Heart left ventricle (tissue), 13 donors: ENCODE data around the gene GNPTG.

Source experiments
- CTCF ChIP-seq, 12 donors: fragments of 200-600 bp; sonication (generic) in 4 of 12; IDR thresholded peaks; one replicate each; pipeline versions ENCODE4 v1.5.0 to v1.8.0; 2018 to 2022; ENCODE audit warnings: antibody characterized with exemption in 12 of 12, mild to moderate bottlenecking in 5 of 12
- POLR2A ChIP-seq, 2 donors: fragments of 450-650 bp; IDR thresholded peaks; one replicate each; pipeline ENCODE4 v1.6.1; 2017; ENCODE audit warnings: antibody characterized with exemption in 2 of 2, mild to moderate bottlenecking in 2 of 2, moderate library complexity in 2 of 2
- donor health status: ischemic (EF 13 %, LVEDD 7.1; RV severe dilation, severe dysfunction).
- donor health status: DM: no; HTN: yes; CAD: no.
- donor health status: DM: no; HTN: no; CAD: no.
- donor health status: ischemic (EF 25% LVEDD 6.9; RV normal size, moderate dysfunction).
- donor health status: ischemic (EF 25% LVEDD 5.7; RV mildly dilated, moderate dysfunction).
- donor health status: ischemic (EF 35%, LVEDD 5.7; RV mildly dilated, moderate dysfunction).
- donor health status: nonischemic (EF 11% LVEDD 7.7; RV severe dilation, severe dysfunction).
- donor health status: DM: yes; HTN: yes; CAD: no.
- donor health status: PGD.
- donor health status: ischemic (EF 29% LVEDD 5.4; RV normal size, mild dysfunction).
- donor health status: nonischemic (EF 23%, LVEDD 6.1; RV moderate dilation, normal function).

GRCh38 chr16:1343428-1344242 is 8.1 kb upstream of the GNPTG start:
- TF ChIP-seq POLR2A (IDR thresholded peaks at IDR 0.05): no peak
- TF ChIP-seq CTCF (IDR thresholded peaks at IDR 0.05): no peak
